ENCODE results near the gene BLVRB. TPM values are rescaled to one million over a fixed set of nuclear protein-coding genes. Genes with fewer than 3 reads are reported as not detected.

BLVRB gene
- total RNA-seq, 1 experiment from 2014 or later, result 113 TPM

Other genes starting within 250 kb of the BLVRB start
- gene TTC9B, start 247.4 kb downstream of the BLVRB start, total RNA-seq (2021; ENCODE audit: unreplicated experiment), result 1.7 TPM
- gene CCNP, start 239.1 kb downstream of the BLVRB start, total RNA-seq (2021; ENCODE audit: unreplicated experiment), result 9.8 TPM
- 141 TPM for gene AKT2, start 180.4 kb downstream of the BLVRB start, total RNA-seq (2021; ENCODE audit: unreplicated experiment)
- gene C19orf47, start 117.3 kb downstream of the BLVRB start, total RNA-seq (2021; ENCODE audit: unreplicated experiment), result 18.0 TPM
- gene PLD3, start 117.0 kb downstream of the BLVRB start, total RNA-seq (2021; ENCODE audit: unreplicated experiment), result 123 TPM
- gene HIPK4, start 75.6 kb downstream of the BLVRB start, total RNA-seq (2021; ENCODE audit: unreplicated experiment), result 0.74 TPM
- 4.8 TPM for gene PRX, start 52.4 kb downstream of the BLVRB start, total RNA-seq (2021; ENCODE audit: unreplicated experiment)
- gene SERTAD1, start 39.8 kb downstream of the BLVRB start, total RNA-seq (2021; ENCODE audit: unreplicated experiment), result 30.3 TPM
- gene SERTAD3, start 21.4 kb downstream of the BLVRB start, total RNA-seq (2021; ENCODE audit: unreplicated experiment), result 32.4 TPM
- gene SPTBN4, start 1.3 kb upstream of the BLVRB start, total RNA-seq (2021; ENCODE audit: unreplicated experiment), result 4.6 TPM
- gene SHKBP1, start 111.1 kb upstream of the BLVRB start, total RNA-seq (2021; ENCODE audit: unreplicated experiment), result 97.4 TPM
- gene LTBP4, start 135.6 kb upstream of the BLVRB start, total RNA-seq (2021; ENCODE audit: unreplicated experiment), result 310 TPM
- 41.7 TPM for gene NUMBL, start 224.9 kb upstream of the BLVRB start, total RNA-seq (2021; ENCODE audit: unreplicated experiment)